ENCODE data around the gene COL26A1.

COL26A1 gene

DNA sequence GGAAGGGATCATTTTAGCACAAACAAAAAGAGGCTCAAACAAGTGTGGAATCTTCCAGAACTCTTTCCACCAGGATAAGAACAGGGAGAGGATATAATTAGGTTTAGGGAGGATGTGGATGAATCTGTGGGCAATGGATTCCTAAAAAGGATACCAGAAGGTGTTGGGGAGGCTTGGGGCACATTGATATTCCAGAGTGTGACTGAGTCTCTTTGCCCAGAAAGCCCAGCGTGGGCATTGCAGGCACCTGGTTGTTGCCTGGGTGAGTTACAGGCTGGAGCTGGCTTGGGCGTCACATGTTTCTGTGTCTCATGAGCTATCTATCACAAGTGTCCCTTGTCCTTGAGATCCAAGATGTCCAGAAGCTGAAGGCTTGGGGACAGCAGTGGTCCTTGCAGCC is 3.3 kb downstream of the COL26A1 start:
- DNase-seq (ENCODE audit: low read depth, low spot score) = no peak
- Histone ChIP-seq H3K9ac (ENCODE audit: insufficient read length) (no peak overlapping the region), H3K36me3 (ENCODE audit: insufficient read depth, low read length) (no peaks in the 10 kb centered on the region), H3K9me3 (ENCODE audit: low read depth, low read length) (no peaks in the 10 kb centered on the region), H3K27ac (no peak overlapping the region), H3K4me3 (no peak overlapping the region)
- TF ChIP-seq FOXP2 (optimal IDR thresholded peaks at IDR 0.05; ENCODE audit: control extremely low read depth, extremely low read length, insufficient read depth) (no peak), EZH2 (IDR thresholded peaks at IDR 0.05) (no peak), POLR2AphosphoS5 (IDR thresholded peaks at IDR 0.05; ENCODE audit: borderline replicate concordance, low read depth, low read length) (no peak)

DNA sequence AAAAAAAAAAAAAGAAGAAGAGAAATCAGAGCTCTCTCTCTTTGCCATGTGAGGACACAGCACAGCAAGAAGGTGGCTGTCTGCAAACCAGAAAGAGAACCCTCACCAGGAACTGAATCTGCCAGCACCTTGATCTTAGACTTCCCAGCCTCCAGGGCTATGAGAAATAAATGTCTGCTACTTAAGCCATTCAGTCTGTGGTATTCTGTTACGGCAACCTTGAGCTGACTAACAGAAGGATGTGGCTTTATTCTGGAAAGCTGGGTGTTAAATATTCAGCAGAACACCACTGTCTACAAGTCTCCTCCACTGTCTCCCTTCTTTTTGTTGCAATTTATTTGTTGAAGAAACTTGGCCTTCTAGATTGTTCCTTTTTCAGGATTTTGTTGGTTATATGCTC is 5.0 kb downstream of the COL26A1 start:
- H3K27ac ChIP-seq = no peak overlapping the region
- H3K4me3 ChIP-seq = no peak overlapping the region
- no peak for DNase-seq (ENCODE audit: low read depth, low spot score)
- no peaks in the 10 kb centered on the region for H3K9me3 ChIP-seq (ENCODE audit: low read depth, low read length)
- no peaks in the 10 kb centered on the region for H3K36me3 ChIP-seq (ENCODE audit: insufficient read depth, low read length)
- H3K9ac ChIP-seq (ENCODE audit: insufficient read length) = no peak overlapping the region
- TF ChIP-seq FOXP2 (optimal IDR thresholded peaks at IDR 0.05; ENCODE audit: control extremely low read depth, extremely low read length, insufficient read depth) = no peak

- DNase-seq (ENCODE audit: low read depth, low spot score) = no peak
- H3K36me3 ChIP-seq (ENCODE audit: insufficient read depth, low read length) = no peaks in the 10 kb centered on the region
- no peak overlapping the region for H3K9ac ChIP-seq (ENCODE audit: insufficient read length)
- H3K4me3 ChIP-seq = no peak overlapping the region
- TF ChIP-seq EZH2 (IDR thresholded peaks at IDR 0.05) = no peak
- no peak for TF ChIP-seq FOXP2 (optimal IDR thresholded peaks at IDR 0.05; ENCODE audit: control extremely low read depth, extremely low read length, insufficient read depth)
- no peak for TF ChIP-seq POLR2AphosphoS5 (IDR thresholded peaks at IDR 0.05; ENCODE audit: borderline replicate concordance, low read depth, low read length)
- H3K9me3 ChIP-seq (ENCODE audit: low read depth, low read length) = no peaks in the 10 kb centered on the region
- no peak overlapping the region for H3K27ac ChIP-seq
Measured at GRCh38 chr7:101368422-101369165, 5.9 kb downstream of the COL26A1 start.

DNA sequence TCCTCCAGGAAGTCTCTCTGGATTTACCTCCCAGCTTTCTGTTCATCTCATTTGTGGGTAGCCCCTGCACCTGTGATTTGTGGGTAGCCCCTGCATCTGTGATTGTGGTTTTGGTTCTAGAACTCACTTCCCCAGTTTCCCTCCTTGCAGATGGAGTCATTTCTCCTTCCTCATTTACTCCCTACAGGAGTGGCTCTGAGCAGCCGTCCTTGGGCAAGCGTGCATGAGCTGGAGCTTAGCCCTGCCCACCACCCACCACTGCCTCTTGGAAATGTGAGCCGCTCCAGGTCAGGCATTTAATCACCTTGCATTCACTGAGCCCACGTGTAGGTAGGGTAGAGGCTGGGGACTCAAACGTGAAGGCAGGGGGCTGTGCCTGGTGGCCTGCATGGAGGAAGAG is 8.2 kb downstream of the COL26A1 start:
- no peak overlapping the region for H3K27ac ChIP-seq
- no peak for DNase-seq (ENCODE audit: low read depth, low spot score)
- no peaks in the 10 kb centered on the region for H3K36me3 ChIP-seq (ENCODE audit: insufficient read depth, low read length)
- TF ChIP-seq POLR2AphosphoS5 (IDR thresholded peaks at IDR 0.05; ENCODE audit: borderline replicate concordance, low read depth, low read length) (no peak), FOXP2 (optimal IDR thresholded peaks at IDR 0.05; ENCODE audit: control extremely low read depth, extremely low read length, insufficient read depth) (no peak), EZH2 (IDR thresholded peaks at IDR 0.05) (no peak)
- H3K4me3 ChIP-seq = no peak overlapping the region
- H3K9me3 ChIP-seq (ENCODE audit: low read depth, low read length) = no peaks in the 10 kb centered on the region
- H3K9ac ChIP-seq (ENCODE audit: insufficient read length) = no peak overlapping the region

DNA sequence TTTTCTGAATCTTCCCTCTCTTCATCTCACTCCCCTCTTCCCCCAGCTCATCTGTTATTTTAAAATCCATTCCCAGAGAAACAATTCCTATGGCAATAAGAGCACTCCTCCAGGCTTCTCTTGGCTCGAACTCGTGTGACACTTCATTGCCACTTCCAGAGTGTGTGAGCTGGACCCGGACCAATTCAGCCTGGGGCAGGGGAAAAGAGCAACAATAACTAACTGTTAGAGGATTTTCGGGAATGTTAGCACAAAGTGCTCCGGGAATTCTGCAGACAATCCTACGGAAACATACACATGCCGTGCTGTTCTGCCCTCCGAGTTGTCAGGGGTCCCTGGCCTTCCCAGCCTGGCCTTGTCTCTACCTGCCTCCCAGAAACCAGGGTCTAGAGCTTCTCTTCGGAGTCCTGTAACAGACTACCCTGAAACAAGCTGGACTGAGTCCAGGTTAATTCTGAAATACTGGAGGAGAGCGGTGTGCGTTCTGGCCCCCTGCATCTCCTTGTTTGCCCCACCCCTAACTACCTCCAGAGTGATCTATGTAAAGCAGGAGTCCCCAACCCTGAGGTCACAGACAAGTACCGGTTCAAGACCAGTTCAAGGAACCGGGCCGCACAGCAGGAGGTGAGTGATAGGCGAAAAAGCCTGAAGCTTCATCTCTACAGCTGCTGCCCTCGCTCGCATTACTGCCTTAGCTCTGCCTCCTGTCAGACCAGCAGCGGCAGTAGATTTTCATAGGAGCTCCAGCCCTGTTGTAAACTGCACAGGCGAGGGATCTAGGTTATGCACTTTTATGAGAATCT is 11.3 kb downstream of the COL26A1 start:
- DNase-seq (ENCODE audit: low read depth, low spot score) = no peak
- Histone ChIP-seq H3K9me3 (ENCODE audit: low read depth, low read length) (no peaks in the 10 kb centered on the region), H3K27ac (no peak overlapping the region), H3K9ac (ENCODE audit: insufficient read length) (no peak overlapping the region), H3K36me3 (ENCODE audit: insufficient read depth, low read length) (no peaks in the 10 kb centered on the region), H3K4me3 (peak overlapping the region; percentile 48)
- TF ChIP-seq POLR2AphosphoS5 (IDR thresholded peaks at IDR 0.05; ENCODE audit: borderline replicate concordance, low read depth, low read length) (no peak), EZH2 (IDR thresholded peaks at IDR 0.05) (no peak), FOXP2 (optimal IDR thresholded peaks at IDR 0.05; ENCODE audit: control extremely low read depth, extremely low read length, insufficient read depth) (no peak)

DNA sequence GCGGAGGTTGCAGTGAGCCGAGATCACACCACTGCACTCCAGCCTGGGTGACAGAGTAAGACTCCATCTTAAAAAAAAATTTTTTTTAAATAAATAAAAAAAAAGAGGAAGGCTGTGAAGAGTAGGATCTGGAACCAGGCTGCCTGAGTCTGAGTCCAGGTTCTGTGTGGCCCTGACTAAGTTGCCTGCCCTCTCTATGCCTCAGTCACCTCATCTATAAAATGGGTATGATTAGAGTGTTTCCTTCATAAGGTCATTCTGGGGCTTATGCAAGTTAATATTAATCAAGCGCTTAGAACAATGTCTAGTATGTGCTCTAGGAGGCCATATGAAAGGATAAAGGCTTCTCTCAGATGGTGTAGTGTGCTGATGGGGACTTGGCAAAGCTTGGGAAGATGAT is 12.3 kb downstream of the COL26A1 start:
- Histone ChIP-seq H3K9ac (ENCODE audit: insufficient read length) (no peak overlapping the region), H3K27ac (no peak overlapping the region), H3K36me3 (ENCODE audit: insufficient read depth, low read length) (no peaks in the 10 kb centered on the region), H3K9me3 (ENCODE audit: low read depth, low read length) (no peaks in the 10 kb centered on the region), H3K4me3 (no peak overlapping the region)
- TF ChIP-seq FOXP2 (optimal IDR thresholded peaks at IDR 0.05; ENCODE audit: control extremely low read depth, extremely low read length, insufficient read depth) (no peak), POLR2AphosphoS5 (IDR thresholded peaks at IDR 0.05; ENCODE audit: borderline replicate concordance, low read depth, low read length) (no peak), EZH2 (IDR thresholded peaks at IDR 0.05) (no peak)
- DNase-seq (ENCODE audit: low read depth, low spot score) = no peak

- TF ChIP-seq EZH2 (IDR thresholded peaks at IDR 0.05) = no peak
- TF ChIP-seq FOXP2 (optimal IDR thresholded peaks at IDR 0.05; ENCODE audit: control extremely low read depth, extremely low read length, insufficient read depth) = no peak
- no peak overlapping the region for H3K27ac ChIP-seq
- no peak overlapping the region for H3K9ac ChIP-seq (ENCODE audit: insufficient read length)
- no peaks in the 10 kb centered on the region for H3K9me3 ChIP-seq (ENCODE audit: low read depth, low read length)
- DNase-seq (ENCODE audit: low read depth, low spot score) = no peak
- H3K4me3 ChIP-seq = no peak overlapping the region
- H3K36me3 ChIP-seq (ENCODE audit: insufficient read depth, low read length) = no peaks in the 10 kb centered on the region
Measured at GRCh38 chr7:101376601-101377000, 13.9 kb downstream of the COL26A1 start.

DNA sequence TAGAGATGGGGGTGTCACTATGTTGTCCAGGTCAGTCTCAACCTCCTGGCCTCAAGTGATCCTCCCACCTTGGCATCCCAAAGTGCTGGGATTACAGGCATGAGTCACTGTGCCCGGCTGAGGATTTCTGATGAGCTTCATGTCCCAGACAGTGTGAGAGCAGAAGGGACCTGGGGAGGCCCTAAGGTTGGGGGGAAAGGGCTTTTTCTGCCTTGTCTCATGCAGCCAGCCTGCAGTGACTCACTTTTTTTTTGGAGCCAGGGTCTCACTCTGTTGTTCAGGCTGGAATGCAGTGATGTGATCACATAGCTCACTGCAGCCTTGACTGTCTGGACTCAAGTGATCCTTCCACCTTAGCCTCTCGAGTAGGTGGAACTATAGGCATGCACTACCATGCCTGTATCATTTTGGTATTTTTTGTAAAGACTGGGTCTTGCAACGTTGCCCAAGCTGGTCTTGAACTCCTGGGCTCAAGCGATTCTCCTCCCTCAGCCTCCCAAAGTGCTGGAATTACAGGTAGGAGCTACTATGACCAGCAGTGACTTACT is 14.6 kb downstream of the COL26A1 start:
- Histone ChIP-seq H3K27ac (no peak overlapping the region), H3K4me3 (no peak overlapping the region), H3K9ac (ENCODE audit: insufficient read length) (no peak overlapping the region), H3K36me3 (ENCODE audit: insufficient read depth, low read length) (no peaks in the 10 kb centered on the region), H3K9me3 (ENCODE audit: low read depth, low read length) (no peaks in the 10 kb centered on the region)
- no peak for DNase-seq (ENCODE audit: low read depth, low spot score)
- TF ChIP-seq POLR2AphosphoS5 (IDR thresholded peaks at IDR 0.05; ENCODE audit: borderline replicate concordance, low read depth, low read length) (no peak), EZH2 (IDR thresholded peaks at IDR 0.05) (no peak), FOXP2 (optimal IDR thresholded peaks at IDR 0.05; ENCODE audit: control extremely low read depth, extremely low read length, insufficient read depth) (no peak)

All from SK-N-MC (cell line).